H1 (cell line): ENCODE measurements around the gene SLC44A5. TPM values are rescaled to one million over a fixed set of nuclear protein-coding genes. Genes with fewer than 3 reads are reported as not detected.

ENCODE experiments used
- NANOG ChIP-seq: IDR thresholded peaks from 2 replicates; pipeline ENCODE4 v1.6.1; 2011; ENCODE audit warnings: low read length, low read depth, mild to moderate bottlenecking, inconsistent platforms; ENCODE audit not compliant: insufficient read depth, poor library complexity, severe bottlenecking
- polyA plus RNA-seq, 7 experiments: library from polyadenylated mRNA; depleted of rRNA in 3 of 7; stranded (reverse) in 5 of 7; unstranded in 2 of 7; fragments of >200 nt in 5 of 7; fragments of 200-250 nt in 2 of 7; gene quantifications; 1 replicate in 5 of 7; 2 replicates in 1 of 7; 4 replicates in 1 of 7; pipeline versions ENCODE4 v1.2.1 to v1.2.3, GENCODE V29; 2011 to 2013; ENCODE audit warnings: missing spikeins in 2 of 7, mixed read lengths in 2 of 7
- total RNA-seq: library from RNA; stranded (reverse); fragmentation: NEBNext Ultra II Directional; extraction: Animal tissue kit (Norgen Biotek cat#: 25700); gene quantifications from 2 replicates; pipeline ENCODE4 v1.2.1, GENCODE V29; 2021
- TF ChIP-seq, protein P1 (sequence below): fragments of 300-600 bp; sonication (generic); IDR thresholded peaks from 2 replicates; pipeline ENCODE4 v1.7.1; 2012; ENCODE audit warnings: low read length, moderate library complexity, mild to moderate bottlenecking, inconsistent platforms; ENCODE audit not compliant: insufficient replicate concordance

SLC44A5 gene
- total and polyA plus RNA-seq, 2 of the 8 experiments (the other 6 are each of a cell fraction or from before 2014, with no cell fraction given), result 1.8 to 3.3 TPM

DNA sequence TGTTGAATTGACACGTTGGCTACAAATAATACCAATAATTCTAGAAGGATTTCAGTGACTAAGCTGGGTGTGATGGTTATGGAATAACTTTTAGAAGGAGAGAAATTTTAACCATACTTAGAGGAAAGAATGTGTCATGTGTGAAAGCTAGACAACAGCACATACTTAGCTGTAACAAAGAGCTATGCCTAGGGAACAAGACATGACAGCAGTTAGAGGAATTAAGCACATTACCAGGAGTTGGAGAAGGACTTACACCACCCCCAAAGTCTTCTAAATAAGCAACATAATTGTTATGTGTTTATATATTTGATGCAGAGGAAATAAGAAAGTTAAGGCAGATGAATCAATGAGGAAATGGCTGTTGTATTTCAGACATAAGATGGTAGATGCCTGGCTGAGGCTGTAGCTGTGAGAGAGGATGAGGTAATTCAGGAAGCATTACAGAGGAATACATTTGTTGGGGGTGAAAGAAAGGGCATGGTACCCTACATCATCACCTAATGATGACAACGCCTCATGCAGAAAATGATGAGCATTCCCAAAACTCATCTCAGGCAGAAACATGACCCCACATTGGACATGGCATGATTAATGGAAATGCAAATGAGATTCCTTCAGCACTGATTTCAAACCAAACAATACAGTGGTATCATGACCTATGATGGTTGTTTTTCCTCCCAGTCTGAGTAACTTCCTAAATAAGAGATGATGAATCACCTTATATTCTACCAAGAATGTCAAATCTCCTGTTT lies 265.2 kb downstream of the SLC44A5 start (continued):
- TF ChIP-seq, protein P1, sequence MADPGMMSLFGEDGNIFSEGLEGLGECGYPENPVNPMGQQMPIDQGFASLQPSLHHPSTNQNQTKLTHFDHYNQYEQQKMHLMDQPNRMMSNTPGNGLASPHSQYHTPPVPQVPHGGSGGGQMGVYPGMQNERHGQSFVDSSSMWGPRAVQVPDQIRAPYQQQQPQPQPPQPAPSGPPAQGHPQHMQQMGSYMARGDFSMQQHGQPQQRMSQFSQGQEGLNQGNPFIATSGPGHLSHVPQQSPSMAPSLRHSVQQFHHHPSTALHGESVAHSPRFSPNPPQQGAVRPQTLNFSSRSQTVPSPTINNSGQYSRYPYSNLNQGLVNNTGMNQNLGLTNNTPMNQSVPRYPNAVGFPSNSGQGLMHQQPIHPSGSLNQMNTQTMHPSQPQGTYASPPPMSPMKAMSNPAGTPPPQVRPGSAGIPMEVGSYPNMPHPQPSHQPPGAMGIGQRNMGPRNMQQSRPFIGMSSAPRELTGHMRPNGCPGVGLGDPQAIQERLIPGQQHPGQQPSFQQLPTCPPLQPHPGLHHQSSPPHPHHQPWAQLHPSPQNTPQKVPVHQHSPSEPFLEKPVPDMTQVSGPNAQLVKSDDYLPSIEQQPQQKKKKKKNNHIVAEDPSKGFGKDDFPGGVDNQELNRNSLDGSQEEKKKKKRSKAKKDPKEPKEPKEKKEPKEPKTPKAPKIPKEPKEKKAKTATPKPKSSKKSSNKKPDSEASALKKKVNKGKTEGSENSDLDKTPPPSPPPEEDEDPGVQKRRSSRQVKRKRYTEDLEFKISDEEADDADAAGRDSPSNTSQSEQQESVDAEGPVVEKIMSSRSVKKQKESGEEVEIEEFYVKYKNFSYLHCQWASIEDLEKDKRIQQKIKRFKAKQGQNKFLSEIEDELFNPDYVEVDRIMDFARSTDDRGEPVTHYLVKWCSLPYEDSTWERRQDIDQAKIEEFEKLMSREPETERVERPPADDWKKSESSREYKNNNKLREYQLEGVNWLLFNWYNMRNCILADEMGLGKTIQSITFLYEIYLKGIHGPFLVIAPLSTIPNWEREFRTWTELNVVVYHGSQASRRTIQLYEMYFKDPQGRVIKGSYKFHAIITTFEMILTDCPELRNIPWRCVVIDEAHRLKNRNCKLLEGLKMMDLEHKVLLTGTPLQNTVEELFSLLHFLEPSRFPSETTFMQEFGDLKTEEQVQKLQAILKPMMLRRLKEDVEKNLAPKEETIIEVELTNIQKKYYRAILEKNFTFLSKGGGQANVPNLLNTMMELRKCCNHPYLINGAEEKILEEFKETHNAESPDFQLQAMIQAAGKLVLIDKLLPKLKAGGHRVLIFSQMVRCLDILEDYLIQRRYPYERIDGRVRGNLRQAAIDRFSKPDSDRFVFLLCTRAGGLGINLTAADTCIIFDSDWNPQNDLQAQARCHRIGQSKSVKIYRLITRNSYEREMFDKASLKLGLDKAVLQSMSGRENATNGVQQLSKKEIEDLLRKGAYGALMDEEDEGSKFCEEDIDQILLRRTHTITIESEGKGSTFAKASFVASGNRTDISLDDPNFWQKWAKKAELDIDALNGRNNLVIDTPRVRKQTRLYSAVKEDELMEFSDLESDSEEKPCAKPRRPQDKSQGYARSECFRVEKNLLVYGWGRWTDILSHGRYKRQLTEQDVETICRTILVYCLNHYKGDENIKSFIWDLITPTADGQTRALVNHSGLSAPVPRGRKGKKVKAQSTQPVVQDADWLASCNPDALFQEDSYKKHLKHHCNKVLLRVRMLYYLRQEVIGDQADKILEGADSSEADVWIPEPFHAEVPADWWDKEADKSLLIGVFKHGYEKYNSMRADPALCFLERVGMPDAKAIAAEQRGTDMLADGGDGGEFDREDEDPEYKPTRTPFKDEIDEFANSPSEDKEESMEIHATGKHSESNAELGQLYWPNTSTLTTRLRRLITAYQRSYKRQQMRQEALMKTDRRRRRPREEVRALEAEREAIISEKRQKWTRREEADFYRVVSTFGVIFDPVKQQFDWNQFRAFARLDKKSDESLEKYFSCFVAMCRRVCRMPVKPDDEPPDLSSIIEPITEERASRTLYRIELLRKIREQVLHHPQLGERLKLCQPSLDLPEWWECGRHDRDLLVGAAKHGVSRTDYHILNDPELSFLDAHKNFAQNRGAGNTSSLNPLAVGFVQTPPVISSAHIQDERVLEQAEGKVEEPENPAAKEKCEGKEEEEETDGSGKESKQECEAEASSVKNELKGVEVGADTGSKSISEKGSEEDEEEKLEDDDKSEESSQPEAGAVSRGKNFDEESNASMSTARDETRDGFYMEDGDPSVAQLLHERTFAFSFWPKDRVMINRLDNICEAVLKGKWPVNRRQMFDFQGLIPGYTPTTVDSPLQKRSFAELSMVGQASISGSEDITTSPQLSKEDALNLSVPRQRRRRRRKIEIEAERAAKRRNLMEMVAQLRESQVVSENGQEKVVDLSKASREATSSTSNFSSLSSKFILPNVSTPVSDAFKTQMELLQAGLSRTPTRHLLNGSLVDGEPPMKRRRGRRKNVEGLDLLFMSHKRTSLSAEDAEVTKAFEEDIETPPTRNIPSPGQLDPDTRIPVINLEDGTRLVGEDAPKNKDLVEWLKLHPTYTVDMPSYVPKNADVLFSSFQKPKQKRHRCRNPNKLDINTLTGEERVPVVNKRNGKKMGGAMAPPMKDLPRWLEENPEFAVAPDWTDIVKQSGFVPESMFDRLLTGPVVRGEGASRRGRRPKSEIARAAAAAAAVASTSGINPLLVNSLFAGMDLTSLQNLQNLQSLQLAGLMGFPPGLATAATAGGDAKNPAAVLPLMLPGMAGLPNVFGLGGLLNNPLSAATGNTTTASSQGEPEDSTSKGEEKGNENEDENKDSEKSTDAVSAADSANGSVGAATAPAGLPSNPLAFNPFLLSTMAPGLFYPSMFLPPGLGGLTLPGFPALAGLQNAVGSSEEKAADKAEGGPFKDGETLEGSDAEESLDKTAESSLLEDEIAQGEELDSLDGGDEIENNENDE, result no peak
- no peak for TF ChIP-seq NANOG
